DMS53 treated with DMSO at 0.1 percent for 48 hours (cell line): Measurements from ENCODE around the gene EGFR.

Source experiments
- DNase-seq: peaks from one replicate; lab custom pipeline; 2025; ENCODE audit not compliant: unreplicated experiment; lab: John Stamatoyannopoulos, UW

The EGFR gene

DNA sequence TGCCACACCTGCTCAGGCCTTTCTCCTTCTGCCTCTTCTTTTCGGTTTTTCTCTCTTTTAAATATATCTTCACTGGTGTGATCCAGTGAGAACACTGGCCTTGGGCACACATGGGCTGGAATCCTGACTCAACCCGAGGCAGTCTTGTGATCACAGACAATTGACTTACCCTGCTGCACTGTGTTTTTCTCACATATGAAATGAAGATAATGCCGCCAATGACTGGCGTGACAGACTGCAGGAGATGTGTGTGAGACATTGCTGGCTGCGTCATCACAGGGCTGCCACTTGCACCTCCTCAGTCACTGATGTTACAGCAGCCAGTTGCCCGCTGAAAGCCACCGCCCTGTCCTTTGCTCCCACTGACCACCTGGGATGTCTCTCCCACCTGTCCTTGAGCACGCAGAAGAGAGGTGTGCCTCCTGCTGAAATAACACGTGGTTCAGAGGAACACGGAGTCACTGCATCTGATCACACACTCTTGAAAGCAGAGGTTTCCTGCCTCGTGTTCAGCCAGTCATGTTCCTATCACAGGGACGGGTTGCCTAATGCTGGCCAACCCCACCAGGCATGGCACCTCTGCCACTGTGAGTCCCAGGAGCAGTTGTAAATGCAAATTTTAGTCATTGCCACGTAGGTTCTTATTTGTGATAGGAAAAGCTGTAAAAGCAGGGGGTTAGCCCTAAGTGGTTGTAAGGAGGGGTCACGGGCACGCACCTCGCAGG is 221.8 kb downstream of the EGFR start:
- no peak for DNase-seq

GRCh38 chr7:55241958-55242357 is 223.1 kb downstream of the EGFR start:
- no peak for DNase-seq

DNA sequence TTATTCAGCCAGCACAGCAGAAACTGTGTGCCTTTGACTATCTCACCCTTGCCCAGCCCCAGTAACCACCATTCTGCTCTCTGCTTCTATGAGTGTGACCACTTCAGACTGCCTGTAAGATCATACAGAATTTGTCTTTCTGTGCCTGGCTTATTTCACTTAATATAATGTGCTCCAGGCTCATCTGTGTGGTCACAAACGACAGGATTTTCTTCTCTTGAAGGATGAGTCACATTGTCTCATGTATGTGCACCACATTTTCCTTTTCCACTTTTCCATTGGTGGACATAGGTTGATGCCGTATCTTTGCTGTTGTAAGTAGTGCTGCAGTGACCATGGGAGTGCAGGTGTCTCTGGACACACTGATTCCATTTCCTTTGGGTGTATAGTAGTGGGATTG is 223.8 kb downstream of the EGFR start:
- DNase-seq, result no peak

DNA sequence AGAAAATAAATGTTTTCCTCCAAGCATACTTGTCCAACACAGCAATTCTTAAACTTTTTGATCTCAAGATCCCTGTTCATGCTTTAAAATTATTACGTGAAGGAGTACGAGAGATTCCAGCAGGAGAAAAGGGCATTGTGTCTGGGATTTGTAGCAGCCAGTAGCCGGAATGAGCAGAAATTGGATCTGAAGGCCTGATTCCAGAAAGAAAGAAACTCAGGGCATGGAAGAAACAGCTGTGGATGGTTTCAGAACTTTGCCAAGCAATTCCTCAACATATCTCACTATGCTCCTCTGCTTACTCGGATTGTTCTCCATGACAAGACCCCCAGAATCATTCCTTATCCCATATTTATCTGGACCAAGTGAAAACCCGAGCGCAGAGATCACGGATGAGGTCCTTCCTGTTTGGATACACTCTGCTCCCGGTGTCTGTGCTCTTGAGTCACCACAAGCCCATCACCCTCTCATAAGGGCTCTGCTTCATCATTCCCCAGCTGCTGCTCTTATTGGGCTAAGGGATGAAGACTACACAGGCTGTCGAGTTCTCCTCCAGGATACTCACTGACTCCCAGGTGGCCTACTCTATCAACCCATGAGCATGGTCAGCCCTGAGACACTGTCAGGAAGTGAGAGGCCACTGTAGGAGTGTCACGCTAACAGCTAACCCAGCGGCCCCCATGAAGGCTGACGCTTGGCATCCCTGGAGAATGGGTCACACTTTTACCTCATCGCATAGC is 225.4 kb downstream of the EGFR start:
- DNase-seq, result no peak

DNA sequence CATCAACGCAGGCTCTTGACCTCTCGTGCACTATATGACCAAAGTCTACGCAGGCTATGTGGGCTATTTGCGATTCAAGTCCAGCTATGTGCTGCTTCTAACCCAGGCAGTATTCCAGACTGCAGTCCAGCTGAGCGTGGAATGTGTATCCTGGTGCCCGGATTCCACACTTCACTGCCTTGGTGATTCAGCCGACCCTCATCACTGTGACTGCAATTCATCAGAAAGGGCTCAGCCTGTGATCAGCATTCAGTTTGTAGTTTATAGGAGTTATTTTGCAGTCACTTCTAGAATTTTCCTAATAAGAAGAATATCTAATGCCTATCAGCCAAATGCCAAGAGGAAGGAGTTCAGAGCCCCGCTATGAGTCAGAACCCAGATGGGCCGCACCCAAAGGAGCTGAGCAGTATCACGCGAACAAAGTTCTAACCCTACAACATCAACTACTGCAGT is 226.5 kb downstream of the EGFR start:
- DNase-seq, result no peak

DNA sequence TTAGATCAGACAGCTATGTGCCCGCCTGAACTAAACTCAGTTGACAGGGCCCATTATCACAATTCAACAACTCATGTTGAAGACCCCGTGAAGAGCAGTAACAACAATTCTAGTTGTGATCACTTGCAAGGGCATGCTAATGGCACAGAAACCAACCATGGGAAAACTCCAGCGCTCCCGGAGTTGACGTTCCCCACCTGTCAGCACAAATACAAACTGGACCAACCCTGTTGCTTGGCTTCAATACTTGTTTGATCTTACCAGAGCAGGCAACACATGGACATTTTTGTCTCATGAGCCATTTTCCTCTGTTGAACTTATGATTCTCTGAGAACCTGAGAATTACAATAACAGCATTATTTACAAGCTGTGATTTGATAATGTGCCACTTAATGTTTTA is 227.4 kb downstream of the EGFR start:
- no peak for DNase-seq

- DNase-seq, result no peak
These were observed 228.6 kb downstream of the EGFR start for GRCh38 chr7:55247428-55247827.

DNA sequence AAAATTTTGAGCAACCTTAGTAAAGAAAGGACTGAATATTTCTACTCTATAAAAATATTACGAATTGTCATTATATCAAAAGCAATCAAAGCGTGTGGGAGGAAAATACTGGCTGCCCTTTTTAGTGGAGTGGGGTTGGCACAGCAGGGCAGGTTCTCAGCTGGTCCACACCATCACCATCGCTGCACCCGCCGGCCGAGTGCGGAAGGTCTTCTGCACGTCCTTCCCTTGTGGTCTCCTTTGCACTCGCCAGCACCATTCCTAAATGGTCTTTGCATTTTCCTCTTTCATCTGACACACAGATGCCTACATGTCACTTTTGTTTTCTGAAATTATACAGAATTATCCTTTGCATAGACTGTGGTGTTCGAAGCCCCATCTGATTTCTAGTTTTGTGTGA is 229.7 kb downstream of the EGFR start:
- DNase-seq, result no peak

GRCh38 chr7:55249332-55249731 is 230.5 kb downstream of the EGFR start:
- no peak for DNase-seq

DNA sequence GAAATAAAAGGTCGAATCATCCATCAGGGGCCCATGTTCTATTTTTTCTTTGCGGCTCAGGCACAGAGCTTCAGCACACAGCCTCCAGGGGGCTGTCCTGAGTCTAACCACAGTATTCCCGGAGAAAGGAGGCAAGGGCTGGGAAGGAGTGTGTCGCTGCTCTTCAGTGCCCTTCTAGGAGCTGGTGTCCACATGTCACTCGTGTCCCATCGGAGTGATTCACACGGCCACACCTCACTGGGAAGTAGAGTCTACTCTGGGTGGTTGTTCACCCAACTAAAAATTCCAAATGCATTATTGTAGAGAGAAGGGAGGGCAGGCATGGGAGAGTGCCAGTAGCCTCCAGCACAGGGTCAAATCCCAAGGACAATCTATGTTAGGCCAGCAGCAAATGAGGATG is 231.5 kb downstream of the EGFR start:
- DNase-seq, result peak; percentile 30

DNA sequence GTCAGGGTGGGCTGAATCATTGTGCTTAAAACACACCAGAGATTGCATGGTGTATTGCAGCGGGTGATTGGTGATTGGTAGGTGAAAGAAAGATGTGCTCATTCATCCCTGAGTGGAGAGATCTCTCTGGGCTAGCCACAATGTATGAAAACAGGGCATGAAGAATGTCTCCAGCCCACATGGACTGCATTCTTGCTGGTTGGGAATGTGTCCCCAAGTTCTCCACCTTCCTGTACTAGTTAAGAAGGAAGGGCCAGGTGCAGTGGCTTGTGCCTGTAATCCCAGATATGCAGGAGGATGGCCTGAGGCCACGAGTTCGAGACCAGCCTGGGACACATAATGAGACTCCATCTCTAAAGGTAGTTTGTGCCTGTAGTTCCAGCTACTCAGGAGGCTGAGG is 232.5 kb downstream of the EGFR start:
- DNase-seq, result no peak

- no peak for DNase-seq
These were observed 233.1 kb downstream of the EGFR start for GRCh38 chr7:55251911-55252310.

DNA sequence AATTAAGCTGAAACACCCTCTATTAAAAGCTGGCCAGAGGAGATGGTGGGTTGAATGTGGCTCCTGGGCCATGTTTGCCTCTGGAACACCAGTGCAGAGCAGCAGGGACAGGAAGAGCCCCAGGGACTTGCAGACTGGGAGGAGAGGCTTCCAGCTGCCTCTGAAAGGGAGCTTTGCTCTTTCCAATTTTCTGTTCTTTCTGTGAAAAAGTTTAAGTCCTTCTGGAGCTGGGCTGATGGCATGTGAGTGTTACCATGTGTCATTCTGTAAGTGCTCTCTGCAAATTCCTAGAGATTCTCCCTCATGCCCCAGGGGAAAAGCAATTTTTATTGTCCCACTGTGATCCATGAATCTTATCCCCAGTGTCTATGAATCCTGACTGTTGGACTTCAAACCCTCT is 233.6 kb downstream of the EGFR start:
- DNase-seq, result no peak

DNA sequence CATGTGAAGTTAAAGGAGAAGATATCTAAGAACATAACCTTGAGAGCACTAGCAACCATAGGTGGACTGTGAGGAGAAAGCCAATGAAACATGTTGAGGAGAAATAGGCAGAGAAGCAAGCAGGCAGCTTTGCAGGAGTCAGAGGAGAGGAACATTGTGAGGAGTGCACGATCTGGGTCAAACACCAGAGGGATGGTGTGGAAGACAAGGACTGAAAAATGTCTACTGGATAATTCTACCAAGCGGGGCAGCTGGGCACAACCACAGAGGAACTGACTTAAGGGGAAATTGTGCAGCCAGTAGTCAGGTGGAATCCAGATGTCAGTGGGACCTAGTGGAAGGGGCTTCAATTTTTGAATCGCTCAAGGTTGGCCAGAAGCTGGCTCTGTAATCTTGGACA is 234.4 kb downstream of the EGFR start:
- no peak for DNase-seq

DNA sequence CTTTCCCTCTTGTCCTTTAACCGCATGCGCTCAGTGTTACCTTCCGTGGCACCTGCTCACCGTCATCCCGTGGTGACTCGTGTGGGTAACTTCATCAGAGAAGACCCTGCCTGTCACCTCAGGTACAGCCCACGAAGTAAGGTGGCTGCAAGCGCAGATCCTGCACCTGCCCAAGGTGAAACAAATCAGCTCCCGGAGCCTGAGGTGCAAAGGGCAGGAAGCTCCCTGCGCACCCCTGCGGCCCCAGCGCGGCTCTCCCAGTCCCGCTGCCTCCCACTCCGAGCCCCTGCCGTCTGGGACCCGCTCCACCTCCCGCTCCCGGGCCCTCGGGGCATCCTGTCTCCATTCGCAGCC is 235.4 kb downstream of the EGFR start:
- no peak for DNase-seq

DNA sequence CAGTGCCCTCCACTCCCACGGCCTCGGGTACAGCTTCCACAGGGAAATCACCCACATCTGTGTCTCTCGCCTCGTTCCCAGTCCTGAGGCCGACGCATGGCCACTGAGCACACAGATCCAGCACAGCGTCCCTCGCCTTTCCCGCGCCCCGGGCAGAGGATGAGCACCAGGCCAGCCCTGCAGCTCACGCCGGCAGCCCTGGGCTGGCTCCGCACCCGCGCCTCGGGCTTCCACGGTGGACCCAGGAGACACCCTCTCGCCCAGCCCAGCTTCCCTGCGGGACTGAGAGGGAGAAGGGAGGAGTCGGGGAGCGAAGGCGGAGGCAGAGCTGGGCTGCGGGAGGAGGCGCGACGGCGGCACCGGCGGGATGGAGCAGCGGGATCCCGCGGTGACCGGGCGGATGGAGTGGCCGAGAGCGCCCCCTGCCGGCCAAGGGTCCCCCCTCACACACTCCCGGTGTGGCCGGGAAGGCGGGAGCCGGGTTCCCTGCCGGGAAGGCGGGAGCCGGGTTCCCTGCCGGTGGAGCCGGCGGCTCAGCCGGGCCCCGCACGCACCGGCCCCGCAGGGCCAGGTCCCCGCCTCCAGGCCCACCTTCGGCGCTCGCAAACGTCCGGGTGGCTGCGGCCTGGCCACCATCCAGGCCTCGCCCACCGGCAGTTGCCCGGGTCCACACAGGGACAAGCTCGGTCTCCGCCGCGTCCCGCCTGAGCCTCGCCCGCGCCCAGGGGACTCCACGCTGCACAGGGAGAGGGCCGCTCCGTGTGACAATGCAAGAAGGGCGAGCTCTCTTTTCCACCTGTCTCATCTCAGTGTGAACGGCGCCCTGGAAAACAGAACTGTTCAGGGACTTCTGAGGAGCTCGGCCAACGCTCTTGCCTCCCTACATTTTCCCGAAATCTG is 236.0 kb downstream of the EGFR start:
- DNase-seq, result peak; percentile 53

DNA sequence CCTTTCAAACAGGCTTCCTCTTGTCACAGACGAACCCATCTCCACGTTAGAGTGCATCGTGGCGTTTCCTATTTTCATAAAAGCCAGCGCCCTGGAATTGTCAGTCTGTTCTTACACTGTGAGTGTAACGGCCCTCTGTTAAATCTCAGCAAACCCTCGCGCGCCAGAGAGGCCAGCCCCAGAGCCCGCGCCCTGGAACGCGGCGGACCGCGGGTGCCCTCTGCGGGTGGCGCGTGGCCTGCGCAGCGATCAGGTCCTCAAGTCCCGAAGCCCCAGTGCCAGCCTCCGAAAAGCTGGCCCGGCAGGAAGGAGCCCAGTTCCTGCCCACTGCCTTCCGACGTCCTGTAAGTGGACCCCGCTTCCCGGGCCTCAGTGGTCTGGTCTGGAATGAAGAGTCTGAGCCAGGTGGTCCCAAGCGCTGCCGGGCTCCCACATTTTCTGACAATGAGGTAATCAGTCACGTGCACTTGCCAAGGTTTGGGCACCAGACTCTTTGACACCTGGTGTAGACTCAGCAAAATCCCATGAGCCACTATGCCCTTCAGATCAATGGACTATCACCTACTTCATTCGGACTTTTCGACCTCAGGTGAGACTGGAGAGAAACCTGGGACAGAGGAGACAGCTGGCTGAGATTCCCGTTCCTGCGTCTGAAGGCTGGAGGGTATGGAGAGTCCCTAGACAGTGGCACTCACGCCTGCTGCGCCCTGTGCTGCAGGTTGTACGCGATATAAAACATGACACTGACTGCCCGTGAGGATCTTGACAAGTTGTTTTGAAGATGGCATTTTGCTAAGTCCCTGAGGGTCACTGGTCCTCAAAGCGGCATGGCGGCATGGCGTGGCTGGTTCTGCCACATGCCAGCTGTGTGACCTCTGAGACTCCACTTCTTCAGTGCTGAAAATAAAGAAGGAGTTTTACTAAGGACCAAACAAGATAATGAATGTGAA is 237.0 kb downstream of the EGFR start:
- DNase-seq, result peak; percentile 72

GRCh38 chr7:55258631-55259030 is 239.8 kb downstream of the EGFR start:
- DNase-seq, result no peak

DNA sequence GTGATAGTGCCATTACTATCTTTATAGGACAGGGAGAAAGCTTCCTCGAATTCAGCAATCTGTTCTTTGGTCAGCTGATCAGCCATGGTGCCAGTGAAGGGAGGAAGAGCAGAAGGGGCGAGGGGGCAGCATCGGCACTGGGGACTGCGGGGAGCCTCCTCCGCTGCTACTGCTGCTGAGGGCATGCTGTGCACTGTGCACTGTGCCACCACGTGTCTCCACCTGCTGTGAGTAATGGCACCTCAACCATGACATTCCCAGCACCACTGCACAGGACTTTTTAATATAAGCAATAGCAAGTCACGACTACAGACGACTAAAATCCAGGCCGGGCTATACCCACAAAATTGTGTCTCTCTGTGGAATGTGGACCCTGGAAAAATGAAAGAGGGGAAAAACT is 241.4 kb downstream of the EGFR start:
- DNase-seq, result no peak

- no peak for DNase-seq
These were observed 242.0 kb downstream of the EGFR start for GRCh38 chr7:55260676-55261385.
